ENCODE measurements around the gene THPO.

- TF ChIP-seq EGR1 (IDR thresholded peaks at IDR 0.05) (no peak), EP300 (IDR thresholded peaks at IDR 0.05; ENCODE audit: borderline replicate concordance) (no peak), RAD21 (IDR thresholded peaks at IDR 0.05; ENCODE audit: low read depth) (no peak)
- TF ChIP-seq, protein P1, sequence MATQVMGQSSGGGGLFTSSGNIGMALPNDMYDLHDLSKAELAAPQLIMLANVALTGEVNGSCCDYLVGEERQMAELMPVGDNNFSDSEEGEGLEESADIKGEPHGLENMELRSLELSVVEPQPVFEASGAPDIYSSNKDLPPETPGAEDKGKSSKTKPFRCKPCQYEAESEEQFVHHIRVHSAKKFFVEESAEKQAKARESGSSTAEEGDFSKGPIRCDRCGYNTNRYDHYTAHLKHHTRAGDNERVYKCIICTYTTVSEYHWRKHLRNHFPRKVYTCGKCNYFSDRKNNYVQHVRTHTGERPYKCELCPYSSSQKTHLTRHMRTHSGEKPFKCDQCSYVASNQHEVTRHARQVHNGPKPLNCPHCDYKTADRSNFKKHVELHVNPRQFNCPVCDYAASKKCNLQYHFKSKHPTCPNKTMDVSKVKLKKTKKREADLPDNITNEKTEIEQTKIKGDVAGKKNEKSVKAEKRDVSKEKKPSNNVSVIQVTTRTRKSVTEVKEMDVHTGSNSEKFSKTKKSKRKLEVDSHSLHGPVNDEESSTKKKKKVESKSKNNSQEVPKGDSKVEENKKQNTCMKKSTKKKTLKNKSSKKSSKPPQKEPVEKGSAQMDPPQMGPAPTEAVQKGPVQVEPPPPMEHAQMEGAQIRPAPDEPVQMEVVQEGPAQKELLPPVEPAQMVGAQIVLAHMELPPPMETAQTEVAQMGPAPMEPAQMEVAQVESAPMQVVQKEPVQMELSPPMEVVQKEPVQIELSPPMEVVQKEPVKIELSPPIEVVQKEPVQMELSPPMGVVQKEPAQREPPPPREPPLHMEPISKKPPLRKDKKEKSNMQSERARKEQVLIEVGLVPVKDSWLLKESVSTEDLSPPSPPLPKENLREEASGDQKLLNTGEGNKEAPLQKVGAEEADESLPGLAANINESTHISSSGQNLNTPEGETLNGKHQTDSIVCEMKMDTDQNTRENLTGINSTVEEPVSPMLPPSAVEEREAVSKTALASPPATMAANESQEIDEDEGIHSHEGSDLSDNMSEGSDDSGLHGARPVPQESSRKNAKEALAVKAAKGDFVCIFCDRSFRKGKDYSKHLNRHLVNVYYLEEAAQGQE (IDR thresholded peaks at IDR 0.05; ENCODE audit: low read depth) = no peak
- TF ChIP-seq, protein P2, sequence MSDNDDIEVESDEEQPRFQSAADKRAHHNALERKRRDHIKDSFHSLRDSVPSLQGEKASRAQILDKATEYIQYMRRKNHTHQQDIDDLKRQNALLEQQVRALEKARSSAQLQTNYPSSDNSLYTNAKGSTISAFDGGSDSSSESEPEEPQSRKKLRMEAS (IDR thresholded peaks at IDR 0.05) = no peak
These were observed 52.7 kb downstream of the THPO start for GRCh38 chr3:184325269-184325668.
